ENCODE data around the gene STAP2.
"Not testable (repeated sequence)": the region's sequence is repeated elsewhere in the genome, so short reads cannot be mapped to it uniquely, and the experiment has no call there.

The STAP2 gene

DNA sequence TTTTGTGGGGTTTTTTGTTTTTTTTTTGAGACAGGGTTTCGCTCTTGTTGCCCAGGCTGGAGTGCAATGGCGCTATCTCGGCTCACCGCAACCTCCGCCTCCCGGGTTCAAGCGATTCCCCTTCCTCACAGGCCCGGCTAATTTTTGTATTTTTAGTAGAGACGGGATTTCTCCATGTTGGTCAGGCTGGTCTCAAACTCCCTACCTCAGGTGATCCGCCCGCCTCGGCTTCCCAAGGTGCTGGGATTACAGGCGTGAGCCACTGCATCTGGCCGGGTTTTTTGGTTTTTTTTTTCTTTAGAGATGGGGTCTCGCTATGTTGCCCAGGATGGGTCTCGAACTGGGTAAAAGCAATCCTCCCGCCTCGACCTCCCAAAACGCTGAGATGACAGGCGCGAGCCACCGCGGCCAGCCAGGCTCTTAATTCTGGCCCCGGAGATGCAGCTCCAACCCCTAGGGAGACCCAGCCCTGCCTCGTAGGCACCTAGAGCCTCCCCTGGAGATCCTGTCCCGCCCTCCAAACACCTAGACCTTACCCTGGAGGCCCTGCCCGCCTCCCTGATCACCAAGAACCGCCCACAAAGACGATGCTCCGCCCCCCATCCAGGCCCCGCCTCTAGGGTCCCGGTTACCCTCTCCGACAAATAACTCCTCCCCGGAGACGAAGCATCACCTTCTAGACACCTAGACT, 9.5 kb downstream of the STAP2 start:
- in situ Hi-C loops (cut with HindIII; ENCODE audit: low sequenced_read_pairs): not testable (repeated sequence)

DNA sequence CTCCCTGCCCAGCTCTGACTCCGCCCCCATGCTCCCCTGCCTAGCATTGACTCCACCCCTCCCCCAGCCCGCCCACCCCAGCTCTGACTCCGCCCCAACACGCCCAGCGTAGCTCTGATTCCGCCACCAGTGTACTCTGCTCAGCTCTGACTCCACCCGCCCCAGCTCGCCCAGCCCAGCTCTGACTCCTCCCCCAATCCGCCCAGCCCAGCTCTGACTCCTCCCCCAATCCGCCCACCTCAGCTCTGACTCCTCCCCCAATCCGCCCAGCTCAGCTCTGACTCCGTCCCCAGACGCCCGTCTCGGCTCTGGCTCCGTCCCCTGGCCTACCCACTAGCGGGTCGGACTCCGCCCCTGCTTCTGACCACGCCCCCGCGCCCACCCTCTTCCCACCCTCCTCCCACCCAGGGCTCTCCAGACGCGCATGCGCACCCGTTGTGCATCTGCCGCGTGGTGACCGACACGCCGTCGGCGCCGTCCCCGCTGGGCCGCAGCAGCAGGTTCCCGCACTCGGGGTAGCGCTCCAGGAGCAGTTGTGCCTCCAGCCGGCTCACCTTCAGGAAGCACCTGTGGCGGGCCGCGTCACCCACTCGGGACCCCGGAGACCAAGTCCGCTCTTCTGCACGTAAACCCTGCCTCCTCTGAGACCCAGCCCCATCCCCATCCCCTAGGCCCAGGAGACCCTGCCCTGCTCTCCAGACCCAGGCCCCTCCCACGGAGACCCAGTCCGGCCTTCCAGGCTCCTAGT, 10.2 kb downstream of the STAP2 start:
- in situ Hi-C loops (cut with HindIII; ENCODE audit: low sequenced_read_pairs): no loop called here

DNA sequence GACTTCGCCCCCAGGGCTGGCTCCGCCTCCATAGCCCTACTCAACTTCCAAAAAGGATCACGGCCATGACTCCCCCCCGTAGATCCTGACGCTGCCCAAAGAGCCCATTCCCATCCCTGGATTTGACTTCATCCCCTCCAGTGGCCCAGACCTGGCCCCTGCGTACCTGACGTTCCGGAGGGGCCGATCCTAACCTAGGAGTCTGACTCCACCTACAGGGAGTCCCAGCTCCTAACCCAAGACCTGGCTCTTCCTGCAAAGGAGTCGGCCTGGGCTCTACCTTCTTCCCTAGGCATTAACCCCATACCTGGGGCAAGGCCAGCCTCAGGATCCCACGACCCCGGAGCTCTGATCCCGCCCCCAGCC, 10.8 kb downstream of the STAP2 start:
- in situ Hi-C loops (cut with HindIII; ENCODE audit: low sequenced_read_pairs): no loop called here

DNA sequence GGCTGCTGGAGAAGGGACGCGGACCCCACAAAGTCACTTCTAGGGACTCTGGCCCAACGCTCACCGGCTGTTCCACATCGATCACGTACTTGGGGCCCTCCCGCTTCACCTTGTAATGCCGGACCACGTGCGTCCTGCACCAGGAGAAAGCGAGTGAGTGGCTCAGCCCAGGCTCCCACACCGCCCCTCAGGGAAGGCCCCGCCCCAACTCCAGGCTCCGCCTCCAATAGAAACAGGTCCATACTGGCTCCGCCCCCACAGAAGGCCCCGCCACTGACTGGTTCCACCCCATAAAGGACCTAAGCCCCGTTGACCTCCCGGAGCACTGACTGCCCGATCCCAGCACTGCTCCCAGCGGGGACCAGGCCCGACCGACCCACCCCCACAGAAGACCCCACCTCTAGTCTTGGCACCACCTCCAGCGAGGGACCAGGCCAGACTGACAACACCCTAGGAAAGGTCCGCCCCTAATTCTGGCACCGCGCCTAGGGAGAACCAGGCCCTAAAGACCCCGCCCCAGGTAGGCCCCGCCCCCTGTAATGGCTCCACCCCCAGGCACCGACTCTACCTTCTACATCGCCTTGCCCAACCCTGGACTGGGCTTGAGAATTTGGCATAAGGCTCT, 11.3 kb downstream of the STAP2 start:
- in situ Hi-C loops (cut with HindIII; ENCODE audit: low sequenced_read_pairs): no loop called here

DNA sequence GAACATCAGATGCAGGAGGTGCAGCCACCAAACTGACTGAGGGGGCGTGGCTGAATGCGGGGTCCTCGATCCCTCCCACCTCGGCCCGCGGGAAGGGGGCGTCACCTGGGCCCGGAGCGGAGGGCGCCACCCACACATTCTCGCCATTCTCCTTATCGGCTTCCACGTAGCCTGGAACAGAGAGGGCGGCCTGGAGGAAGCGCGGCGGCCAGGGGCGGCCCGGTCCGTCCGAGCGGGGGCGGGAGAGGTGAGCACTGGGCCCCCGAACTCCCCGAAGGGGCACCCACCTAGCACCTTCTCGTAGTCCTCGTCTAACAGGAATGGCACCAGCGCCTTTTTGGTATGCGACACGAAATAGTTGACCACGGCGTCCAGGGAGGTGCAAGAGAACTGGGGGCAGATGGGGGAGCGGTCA, 11.8 kb downstream of the STAP2 start:
- in situ Hi-C loops (cut with HindIII; ENCODE audit: low sequenced_read_pairs): no loop called here

DNA sequence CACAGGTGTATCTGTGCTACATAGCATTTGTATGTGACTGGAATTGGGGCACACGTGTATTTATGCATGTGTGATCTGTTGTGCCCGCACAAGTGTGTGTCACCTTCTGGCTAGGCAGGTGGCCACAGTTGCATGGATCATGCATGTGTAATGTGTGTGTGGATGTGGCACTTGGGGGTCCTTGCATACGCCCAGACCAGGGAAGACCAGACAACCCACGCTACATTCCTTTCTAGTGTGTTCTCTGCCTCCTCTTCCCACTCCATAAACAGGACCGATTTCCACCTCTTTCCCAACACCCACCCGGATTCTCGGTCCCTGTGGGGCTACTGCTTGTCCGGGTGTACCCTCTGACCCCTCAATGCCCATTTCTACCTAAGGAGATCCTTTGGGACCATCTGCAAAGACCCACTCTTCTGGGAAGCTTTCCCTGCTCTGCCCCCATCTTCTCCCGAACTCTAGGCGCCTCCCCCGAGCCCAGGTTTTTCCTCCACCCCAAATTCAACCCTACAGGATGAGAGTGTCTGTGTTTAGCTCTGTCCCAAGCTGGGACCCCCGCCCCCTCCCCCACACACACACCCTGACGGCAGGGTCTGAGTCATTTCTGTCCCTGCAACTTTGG, 12.3 kb downstream of the STAP2 start:
- in situ Hi-C loops (cut with HindIII; ENCODE audit: low sequenced_read_pairs): no loop called here

DNA sequence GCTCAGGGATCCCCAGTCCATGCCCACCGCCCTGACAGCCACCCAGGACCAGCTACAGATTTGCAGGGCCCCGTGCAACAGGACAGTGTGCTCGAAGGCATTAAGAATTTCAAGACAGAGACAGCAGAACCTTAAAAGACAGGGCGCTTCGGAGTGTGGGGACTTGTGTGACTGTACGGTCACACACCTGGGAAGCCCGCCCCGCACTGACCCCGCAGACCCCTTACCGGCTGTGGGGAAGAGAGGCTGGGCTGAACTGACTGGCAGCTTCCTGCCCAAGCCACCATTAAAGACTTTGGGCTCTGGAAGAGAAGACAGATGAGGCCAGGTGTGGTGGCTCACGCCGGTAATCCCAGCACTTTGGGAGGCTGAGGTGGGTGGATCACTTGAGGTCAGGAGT, 14.4 kb downstream of the STAP2 start:
- in situ Hi-C loops (cut with HindIII; ENCODE audit: low sequenced_read_pairs): no loop called here

DNA sequence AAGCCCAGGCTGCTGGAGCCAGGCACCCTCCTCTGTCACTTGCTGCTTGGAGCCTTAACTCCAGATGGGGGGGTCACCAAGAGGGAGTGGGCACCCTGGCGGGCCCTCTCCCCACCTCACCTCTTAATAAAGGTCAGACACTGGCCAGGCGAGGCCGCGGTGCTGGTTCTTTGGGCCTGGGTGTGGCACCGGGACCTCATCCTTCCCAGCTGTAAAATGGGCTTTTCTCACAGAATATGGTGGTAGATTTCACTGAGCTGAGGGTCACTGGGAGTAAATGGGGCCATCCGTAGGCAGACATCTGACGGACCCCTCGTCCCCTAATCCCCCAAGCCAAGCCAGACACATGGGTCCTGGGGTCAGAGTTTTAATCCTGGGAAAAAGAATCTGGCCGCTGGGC, 14.9 kb downstream of the STAP2 start:
- in situ Hi-C loops (cut with HindIII; ENCODE audit: low sequenced_read_pairs): no loop called here

DNA sequence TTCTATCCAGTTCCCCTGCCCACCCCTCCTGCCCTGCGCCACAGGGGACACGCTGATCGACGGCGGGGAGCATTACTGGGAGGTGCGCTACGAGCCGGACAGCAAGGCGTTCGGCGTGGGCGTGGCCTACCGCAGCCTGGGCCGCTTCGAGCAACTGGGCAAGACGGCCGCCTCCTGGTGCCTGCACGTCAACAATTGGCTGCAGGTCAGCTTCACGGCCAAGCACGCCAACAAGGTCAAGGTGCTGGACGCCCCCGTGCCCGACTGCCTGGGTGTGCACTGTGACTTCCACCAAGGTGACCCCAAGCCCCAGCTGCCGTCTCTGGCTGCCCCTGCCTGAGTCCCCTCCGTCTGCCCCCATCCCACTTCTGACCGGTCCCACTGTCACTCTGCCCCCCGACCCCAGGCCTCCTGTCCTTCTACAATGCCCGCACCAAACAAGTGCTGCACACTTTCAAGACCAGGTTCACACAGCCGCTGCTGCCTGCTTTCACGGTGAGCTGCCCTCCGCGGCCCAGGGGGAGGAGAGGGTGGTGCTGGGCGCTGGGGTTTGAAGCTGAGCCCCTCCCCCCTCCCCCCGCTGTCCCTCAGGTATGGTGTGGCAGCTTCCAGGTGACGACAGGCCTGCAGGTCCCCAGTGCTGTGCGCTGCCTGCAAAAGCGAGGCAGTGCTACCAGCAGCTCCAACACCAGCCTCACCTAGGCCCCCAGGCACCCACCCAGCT, 15.5 kb downstream of the STAP2 start:
- in situ Hi-C loops (cut with HindIII; ENCODE audit: low sequenced_read_pairs): no loop called here

DNA sequence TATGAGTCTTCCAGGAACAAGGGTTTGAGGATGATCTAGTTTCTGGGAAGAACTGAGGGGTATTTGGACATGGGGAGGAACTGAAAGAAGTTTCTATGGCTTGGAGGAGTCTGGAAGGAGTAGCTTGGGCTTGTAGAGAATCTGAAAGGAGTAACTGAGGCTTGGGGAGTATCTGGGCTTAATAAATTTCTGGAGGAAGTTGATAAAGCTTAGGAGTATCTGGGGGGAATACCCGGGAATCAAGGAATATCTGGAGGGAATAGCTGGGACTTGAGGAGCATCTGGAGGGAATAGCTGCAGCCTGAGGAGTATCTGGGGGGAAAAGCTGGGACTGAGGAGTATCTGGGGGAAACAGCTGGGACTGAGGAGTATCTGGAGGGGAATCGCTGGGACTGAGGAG, 18.2 kb downstream of the STAP2 start:
- in situ Hi-C loops (cut with HindIII; ENCODE audit: low sequenced_read_pairs): no loop called here

DNA sequence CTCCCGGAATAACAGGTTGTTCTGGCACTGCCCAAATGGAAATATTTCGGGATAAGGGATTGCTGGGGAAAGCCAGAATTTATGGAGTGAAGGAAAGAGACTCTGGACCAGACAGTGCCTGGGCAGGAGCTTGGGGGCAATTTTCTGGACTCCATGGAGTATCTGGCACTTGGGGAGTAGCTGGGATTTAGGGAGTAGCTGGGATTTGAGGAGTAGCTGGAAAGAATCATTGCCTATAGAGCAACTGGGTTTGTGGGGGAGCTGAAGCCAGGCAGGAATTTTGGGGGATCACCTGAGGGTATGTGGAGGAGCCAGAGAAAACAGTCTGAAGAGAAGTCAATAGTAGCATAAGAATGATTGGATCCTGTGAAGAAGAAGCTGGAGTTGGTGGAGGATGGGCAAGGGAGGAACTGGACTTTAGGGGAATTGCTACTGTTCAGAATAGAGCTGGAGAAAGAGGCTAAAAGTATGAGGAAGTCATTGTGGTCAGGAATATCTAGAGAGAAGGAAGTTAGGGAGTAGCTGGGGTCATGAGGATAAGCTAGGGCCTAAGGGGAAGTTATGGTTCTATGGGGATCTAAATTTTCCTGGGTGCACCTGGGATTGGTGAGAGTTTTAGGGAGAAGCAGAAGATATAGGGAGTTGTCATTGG, 19.4 kb downstream of the STAP2 start:
- in situ Hi-C loops (cut with HindIII; ENCODE audit: low sequenced_read_pairs): no loop called here

DNA sequence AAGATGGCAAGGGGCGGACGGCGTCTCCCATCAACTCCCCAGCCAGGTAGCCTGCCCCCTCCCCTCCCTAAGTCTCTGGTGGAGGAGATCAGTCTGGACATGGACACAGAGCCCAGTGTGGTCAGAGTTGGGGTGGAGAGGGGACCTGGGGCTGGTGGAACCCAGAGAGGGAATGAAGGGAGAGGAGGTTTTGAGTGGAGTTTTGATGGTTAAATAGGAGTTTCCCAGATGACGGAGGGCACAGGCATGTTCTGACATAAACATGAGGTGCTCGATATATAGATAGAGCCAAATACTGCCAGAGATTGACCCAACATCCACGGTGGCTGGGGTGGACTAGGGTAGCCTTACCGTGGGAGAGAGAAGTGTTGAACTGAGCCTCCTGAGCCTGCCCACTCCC, 20.2 kb downstream of the STAP2 start:
- in situ Hi-C loops (cut with HindIII; ENCODE audit: low sequenced_read_pairs): no loop called here

DNA sequence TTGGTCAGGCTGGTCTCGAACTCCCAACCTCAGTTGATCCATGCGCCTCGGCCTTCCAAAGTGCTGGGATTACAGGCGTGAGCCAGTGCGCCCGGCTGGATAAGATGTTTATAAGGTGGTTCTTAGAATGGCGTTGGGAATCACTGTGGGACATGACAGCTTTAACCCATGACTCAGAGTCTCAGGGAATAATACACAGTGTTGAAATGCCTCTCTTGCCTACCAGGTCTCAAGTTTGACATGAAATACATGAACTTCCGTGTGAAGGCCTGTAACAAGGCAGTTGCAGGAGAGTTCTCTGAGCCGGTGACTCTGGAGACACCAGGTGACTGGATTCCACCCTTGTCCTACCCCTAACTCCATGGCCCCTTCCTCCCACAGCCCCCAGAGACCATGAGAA, 21.7 kb downstream of the STAP2 start:
- in situ Hi-C loops (cut with HindIII; ENCODE audit: low sequenced_read_pairs): no loop called here

DNA sequence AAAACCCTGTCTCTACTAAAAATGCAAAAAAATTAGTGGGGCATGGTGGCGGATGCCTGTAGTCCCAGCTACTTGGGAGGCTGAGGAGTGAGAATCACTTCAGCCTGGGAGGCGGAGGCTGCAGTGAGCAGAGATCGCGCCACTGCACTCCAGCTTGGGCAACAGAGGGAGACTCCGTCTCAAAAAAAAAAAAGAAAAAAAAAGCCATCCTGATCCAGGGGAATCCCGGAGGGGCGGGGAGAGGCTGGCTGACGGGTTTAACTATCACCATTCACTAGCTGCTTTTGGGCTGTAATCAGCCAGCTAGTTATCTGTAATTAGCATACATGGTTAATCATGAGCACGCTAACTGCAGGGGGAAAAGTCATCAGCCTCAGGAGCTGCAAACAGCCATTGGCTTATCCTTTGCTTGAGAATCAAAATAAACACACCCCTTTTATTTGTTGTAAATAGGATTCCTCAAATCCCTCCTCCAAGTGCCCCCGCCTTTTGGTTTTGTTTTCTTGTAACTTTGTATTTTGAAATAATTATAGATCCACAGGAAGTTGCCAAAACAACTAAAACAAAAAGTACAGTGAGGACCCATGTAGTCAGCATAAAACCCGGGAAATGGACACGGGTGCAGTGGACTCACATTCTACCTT, 24.7 kb downstream of the STAP2 start:
- in situ Hi-C loops (cut with HindIII; ENCODE audit: low sequenced_read_pairs): no loop called here

DNA sequence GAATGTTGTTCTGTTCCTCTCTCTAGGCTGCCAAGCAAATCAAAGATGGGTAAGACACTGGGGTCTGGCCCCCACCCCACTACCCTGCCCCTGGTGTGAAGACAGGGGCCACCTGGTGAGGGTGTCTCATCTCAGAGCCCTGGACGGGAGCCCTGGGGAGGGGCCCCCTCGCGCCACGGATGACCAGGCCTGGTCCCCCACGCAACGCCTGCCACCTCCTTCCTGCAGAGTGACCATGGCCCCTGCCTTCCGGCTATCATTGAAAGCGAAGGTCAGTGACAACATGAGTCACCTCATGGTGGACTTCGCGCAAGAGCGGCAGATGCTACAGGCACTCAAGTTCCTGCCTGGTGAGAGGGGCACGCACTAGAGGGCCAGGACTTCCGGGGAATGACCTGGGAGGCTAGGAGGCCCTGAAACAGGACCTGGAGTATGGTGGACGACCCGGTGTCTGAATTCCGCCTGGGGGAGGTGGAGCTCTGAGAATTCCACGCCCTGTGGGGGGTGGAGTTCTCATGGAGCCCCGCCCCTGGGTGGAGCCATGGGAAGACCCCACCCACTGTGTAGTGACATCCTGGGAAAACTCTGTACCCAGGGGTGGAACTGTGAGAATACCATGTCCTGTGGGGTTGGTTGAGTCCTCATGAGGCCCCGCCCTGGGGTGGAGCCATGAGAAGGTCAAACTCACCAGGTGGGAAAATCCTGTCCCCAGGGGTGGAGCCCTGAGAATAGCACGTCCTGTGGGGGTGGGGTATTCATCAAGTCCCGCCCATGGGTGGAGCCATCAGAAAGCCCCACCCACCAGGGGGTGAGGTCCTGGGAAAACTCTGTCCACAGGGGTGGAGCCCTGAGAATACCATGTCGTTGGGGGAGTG, 28.1 kb downstream of the STAP2 start:
- in situ Hi-C loops (cut with HindIII; ENCODE audit: low sequenced_read_pairs): no loop called here

DNA sequence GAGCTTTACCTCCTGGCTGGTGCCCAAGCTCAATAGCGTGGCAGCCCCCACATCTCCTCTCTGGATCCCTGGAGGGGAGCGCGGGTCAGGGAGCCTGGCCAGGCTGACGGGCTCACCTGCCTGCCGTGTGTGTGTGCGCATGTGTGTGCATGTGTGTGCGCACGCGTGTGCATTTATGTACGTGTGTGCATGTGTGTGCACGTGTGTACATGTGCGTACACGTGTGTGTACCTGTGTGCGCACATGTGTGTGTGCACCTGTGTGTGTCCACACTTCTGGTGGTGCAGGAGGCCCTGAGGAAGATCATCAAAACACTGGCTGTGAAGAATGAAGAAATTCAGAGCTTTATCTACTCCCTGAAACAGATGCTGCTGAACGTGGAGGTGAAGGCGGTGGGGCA, 33.0 kb downstream of the STAP2 start:
- in situ Hi-C loops (cut with HindIII; ENCODE audit: low sequenced_read_pairs): no loop called here

DNA sequence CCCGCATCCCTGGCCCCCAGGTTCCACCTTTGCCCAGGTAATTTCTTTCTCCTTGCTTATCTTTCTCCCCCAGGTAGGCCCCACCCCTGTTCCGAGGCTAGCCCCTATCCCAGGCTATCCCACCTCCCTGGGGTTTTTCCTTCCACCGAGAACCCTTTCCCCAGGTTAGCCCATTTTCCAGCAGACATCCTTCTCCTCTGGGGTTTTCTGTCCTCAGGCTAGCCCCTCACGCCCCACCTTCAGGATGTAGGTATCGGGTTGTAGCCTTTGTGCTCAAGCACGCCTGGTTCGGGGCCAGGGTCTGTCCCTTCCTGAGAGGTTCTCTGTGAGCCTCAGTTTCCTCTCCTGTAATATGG, 33.4 kb downstream of the STAP2 start:
- in situ Hi-C loops (cut with HindIII; ENCODE audit: low sequenced_read_pairs): no loop called here

DNA sequence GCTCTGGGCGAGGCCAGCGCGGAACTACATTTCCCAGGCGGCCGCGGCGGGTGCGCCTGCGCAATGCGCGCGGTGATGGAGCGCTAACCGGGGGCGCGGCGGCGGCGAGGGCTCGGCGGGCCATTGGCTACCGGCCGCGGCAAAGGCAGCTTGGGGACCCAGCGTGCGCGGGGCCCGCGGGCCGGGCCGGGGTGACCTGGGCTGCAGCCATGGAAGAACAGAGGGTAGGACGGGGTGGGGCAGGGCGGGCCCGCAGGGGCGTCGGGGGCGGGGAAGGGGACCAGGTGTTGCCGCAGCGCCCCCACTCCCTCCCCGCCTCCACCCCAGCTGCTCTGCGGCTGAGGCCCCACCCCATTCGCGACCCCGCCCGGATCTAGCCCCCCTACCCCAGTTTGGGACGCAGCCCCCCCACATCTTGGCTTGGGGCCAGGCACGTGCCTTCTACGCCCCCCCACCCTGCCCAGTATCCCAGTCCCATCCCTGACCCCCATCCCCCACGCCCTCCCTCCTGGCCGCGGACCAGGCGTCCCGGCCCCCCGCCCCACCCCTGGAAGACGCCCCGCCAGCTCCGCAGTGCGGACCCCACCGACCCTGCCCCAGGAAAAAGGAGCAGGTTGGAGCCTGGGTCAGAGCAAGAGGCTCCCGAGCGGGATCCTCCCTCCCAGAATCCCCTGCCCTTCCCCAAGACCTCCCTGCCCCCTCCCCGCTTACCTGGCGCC, 33.9 kb downstream of the STAP2 start, which contains the start of gene FSD1:
FSD1 (plus strand) TSS at position 61 of the 719 bp plus-strand sequence; CDS start at position 210, 149 bp downstream.
- in situ Hi-C loops (cut with HindIII; ENCODE audit: low sequenced_read_pairs): no loop called here
